Hepatocyte (in vitro differentiated cells): ENCODE results near the gene MRTFA.

ENCODE experiments used
- CTCF ChIP-seq: fragments of 200-600 bp; sonication (generic); IDR thresholded peaks from 2 replicates; pipeline ENCODE4 v1.5.1; 2016; ENCODE audit warnings: antibody characterized with exemption, mild to moderate bottlenecking; ENCODE audit not compliant: poor library complexity
- EZH2 ChIP-seq: fragments of 200-600 bp; sonication (generic); IDR thresholded peaks from 2 replicates; pipeline ENCODE4 v1.6.1; 2016; ENCODE audit warnings: antibody characterized with exemption, mild to moderate bottlenecking, borderline replicate concordance
- EZH2phosphoT487 ChIP-seq: fragments of 200-600 bp; sonication (generic); IDR thresholded peaks from one replicate; pipeline ENCODE4 v1.6.1; 2018; ENCODE audit warnings: antibody characterized with exemption, mild to moderate bottlenecking, low read depth, moderate library complexity; ENCODE audit not compliant: unreplicated experiment, severe bottlenecking

DNA sequence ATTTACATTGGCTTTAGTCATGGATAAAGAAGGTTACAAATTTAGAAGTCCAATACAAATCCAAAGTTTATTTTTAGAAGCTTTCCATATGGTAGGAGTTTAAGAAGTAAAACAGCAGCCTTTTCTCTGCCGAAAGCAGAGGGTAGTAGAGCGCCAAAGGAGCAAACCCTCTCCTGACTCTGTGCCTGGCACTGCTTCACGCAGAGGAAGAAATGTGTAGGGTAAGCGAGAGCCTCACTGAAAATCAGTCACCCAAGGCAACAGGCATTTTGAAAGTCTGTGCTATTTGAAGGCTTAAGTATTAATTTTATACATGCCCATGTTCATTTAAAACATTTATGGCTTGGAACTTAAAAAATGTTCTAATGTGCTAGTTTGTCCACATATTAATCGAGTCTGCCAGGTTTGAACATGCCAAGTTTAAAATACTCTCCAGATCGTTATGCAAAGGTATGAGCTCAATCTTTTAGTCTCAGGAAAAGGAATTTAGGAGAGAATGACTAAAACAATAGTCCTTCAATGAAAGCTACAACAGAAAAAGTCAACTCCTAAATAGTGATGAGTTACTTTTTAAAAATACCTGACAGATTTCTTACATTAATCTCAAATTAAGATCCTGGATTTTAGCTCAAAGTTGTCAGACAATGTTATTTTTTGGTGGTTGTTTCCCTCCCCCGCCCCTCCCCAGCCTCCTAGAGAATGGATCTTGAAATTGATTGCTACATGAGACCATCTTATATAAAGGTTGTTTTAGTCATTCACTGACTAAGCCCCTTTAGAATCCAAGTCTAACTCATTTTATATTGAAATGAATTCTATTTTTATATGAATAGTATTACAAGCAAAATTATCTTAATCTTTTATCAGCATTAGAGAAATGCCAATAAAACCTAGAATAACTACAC lies 38.7 kb downstream of the MRTFA start:
- TF ChIP-seq CTCF (no peak), EZH2phosphoT487 (no peak), EZH2 (no peak)
